NK-92 (cell line): ENCODE data around the gene KMT2A.
"Not testable (repeated sequence)": the region's sequence is repeated elsewhere in the genome, so short reads cannot be mapped to it uniquely, and the experiment has no call there.

ENCODE experiments used
- DNase-seq: peaks from one replicate; lab custom pipeline; 2025; ENCODE audit not compliant: unreplicated experiment; lab: John Stamatoyannopoulos, UW

KMT2A gene

GRCh38 chr11:118434553-118435289 lies 1.6 kb upstream of the KMT2A start:
- no peak for DNase-seq

- no peak for DNase-seq
These were observed 901 bp upstream of the KMT2A start for GRCh38 chr11:118435290-118435892.

GRCh38 chr11:118436639-118437207 lies 431 bp downstream of the KMT2A start:
- DNase-seq = no peak

GRCh38 chr11:118437208-118438125 lies 1.2 kb downstream of the KMT2A start:
- DNase-seq = no peak

GRCh38 chr11:118438314-118438931 lies 2.1 kb downstream of the KMT2A start:
- no peak for DNase-seq

GRCh38 chr11:118439646-118440045 lies 3.4 kb downstream of the KMT2A start:
- no peak for DNase-seq

GRCh38 chr11:118441770-118442275 lies 5.5 kb downstream of the KMT2A start:
- no peak for DNase-seq

GRCh38 chr11:118442301-118442700 lies 6.0 kb downstream of the KMT2A start:
- DNase-seq = no peak

- no peak for DNase-seq
These were observed 6.8 kb downstream of the KMT2A start for GRCh38 chr11:118442908-118443589.

GRCh38 chr11:118443590-118444218 lies 7.4 kb downstream of the KMT2A start:
- no peak for DNase-seq

GRCh38 chr11:118447423-118447822 lies 11.1 kb downstream of the KMT2A start:
- no peak for DNase-seq

- DNase-seq = no peak
These were observed 12.0 kb downstream of the KMT2A start for GRCh38 chr11:118448294-118448693.

- DNase-seq = no peak
These were observed 13.1 kb downstream of the KMT2A start for GRCh38 chr11:118449316-118449918.

GRCh38 chr11:118450451-118450850 lies 14.2 kb downstream of the KMT2A start:
- no peak for DNase-seq

- no peak for DNase-seq
These were observed 25.9 kb downstream of the KMT2A start for GRCh38 chr11:118462178-118462577.

GRCh38 chr11:118468968-118469367 lies 32.7 kb downstream of the KMT2A start:
- not testable (repeated sequence) for DNase-seq

GRCh38 chr11:118471030-118471429 lies 34.7 kb downstream of the KMT2A start:
- no peak for DNase-seq

- no peak for DNase-seq
These were observed 37.2 kb downstream of the KMT2A start for GRCh38 chr11:118473537-118473936.

- DNase-seq = no peak
These were observed 40.4 kb downstream of the KMT2A start for GRCh38 chr11:118476676-118477075.
